AG08396 (cell line): ENCODE data around the gene MAD2L1BP.

Source experiments
- DNase-seq: peaks from one replicate; pipeline ENCODE4 v3.0.0; 2012; ENCODE audit warnings: low spot score, mixed read lengths

Gene MAD2L1BP

GRCh38 chr6:43667245-43668150, 31.9 kb downstream of the MAD2L1BP start:
- peak; percentile 82 for DNase-seq

- peak; percentile 62 for DNase-seq
Observed at GRCh38 chr6:43668151-43669028, 32.8 kb downstream of the MAD2L1BP start.

- peak; percentile 83 for DNase-seq
Observed at GRCh38 chr6:43669050-43669921, 33.6 kb downstream of the MAD2L1BP start.

GRCh38 chr6:43669922-43670622, 34.4 kb downstream of the MAD2L1BP start:
- no peak for DNase-seq

- no peak for DNase-seq
Observed at GRCh38 chr6:43670623-43670986, 35.0 kb downstream of the MAD2L1BP start.

- no peak for DNase-seq
Observed at GRCh38 chr6:43671011-43671800, 35.6 kb downstream of the MAD2L1BP start.

GRCh38 chr6:43671801-43672690, 36.4 kb downstream of the MAD2L1BP start:
- DNase-seq, result no peak

GRCh38 chr6:43673444-43674084, 37.9 kb downstream of the MAD2L1BP start:
- DNase-seq, result no peak

- DNase-seq, result no peak
Observed at GRCh38 chr6:43674291-43674690, 38.7 kb downstream of the MAD2L1BP start.

GRCh38 chr6:43674921-43675320, 39.3 kb downstream of the MAD2L1BP start:
- no peak for DNase-seq

GRCh38 chr6:43676962-43677606, 41.4 kb downstream of the MAD2L1BP start:
- no peak for DNase-seq

- no peak for DNase-seq
Observed at GRCh38 chr6:43677759-43678158, 42.1 kb downstream of the MAD2L1BP start.

- no peak for DNase-seq
Observed at GRCh38 chr6:43678341-43678740, 42.7 kb downstream of the MAD2L1BP start.

- no peak for DNase-seq
Observed at GRCh38 chr6:43679057-43679456, 43.4 kb downstream of the MAD2L1BP start.

- DNase-seq, result no peak
Observed at GRCh38 chr6:43680308-43681200, 44.9 kb downstream of the MAD2L1BP start.

GRCh38 chr6:43681303-43681702, 45.7 kb downstream of the MAD2L1BP start:
- DNase-seq, result no peak

- no peak for DNase-seq
Observed at GRCh38 chr6:43682724-43683429, 47.2 kb downstream of the MAD2L1BP start.
